HG03571 (cell line): ENCODE data around the gene LGALS12.
"Not testable (repeated sequence)": the region's sequence is repeated elsewhere in the genome, so short reads cannot be mapped to it uniquely, and the experiment has no call there.

Experiments used
- ATAC-seq: cut with Tn5 transposase; IDR thresholded peaks from one replicate; pipeline ENCODE4 v1.9.1; 2021; ENCODE audit not compliant: unreplicated experiment

The LGALS12 gene

DNA sequence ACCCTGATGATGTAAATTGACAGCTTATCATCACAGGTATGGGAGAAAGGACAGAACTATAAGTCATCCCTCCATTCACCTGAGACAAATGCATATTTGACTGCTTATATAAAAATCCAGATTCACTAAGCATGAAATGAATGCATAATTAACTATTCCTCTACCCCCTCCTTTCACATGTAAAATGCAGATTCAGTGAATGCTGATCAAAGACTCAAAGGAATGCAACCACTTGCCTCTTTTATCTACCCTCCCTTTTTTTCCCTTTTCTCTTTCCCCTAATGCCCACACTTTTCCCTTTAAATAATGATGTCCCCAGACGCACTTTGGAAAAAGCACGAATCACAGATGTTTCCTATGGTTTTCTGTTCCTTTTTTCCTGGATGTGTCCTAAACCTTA, 26.2 kb downstream of the LGALS12 start:
- ATAC-seq = no peak

DNA sequence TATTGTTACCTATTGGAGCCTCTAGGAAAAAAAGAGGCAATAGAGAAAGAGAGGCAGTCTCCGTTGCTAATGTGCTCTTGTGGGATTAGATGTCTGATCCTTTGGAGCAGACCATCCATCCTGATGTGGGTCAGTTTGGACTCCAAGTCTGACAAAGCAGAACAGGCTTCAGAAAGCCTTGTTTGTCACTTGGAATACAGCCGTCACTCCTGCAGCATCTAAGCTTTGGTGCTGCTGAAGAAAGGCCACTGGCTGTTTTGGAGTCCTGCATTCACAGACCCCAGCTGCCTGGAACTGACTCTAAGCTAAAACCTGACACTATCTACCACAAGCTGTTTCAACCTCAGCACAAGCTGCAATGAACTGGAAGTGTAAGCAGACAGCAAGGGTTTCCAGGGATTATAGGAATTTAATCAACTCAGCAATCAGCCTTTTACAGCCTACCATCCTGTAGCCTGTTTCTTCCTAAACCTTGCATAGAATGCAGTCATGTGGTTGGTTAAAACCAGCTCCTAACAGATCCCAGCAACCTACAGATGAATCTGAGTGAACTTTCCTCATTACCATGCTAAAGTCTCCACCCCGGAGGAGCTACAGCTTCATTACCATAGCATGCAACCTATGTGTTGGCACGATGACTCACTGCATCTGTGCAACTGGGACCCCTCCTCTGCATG, 27.1 kb downstream of the LGALS12 start:
- no peak for ATAC-seq

DNA sequence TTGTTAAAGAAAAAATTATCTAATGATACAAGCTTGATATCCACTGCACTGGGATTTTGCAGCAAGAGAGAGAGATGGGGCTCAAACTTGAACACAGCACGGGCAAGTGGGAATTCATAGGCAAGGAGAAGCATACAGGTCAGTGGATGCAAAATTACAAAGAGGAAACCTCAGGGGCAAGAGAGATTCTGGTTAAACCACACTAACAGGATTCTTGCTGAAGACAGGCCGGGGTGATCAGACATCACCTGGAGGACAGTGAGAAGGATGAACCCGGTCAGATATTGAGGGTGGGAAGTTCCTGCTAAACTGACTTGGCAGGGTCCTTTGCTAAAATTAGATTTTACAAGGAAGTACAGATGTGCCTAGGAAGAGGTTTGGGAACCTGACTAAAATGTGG, 28.2 kb downstream of the LGALS12 start:
- no peak for ATAC-seq

DNA sequence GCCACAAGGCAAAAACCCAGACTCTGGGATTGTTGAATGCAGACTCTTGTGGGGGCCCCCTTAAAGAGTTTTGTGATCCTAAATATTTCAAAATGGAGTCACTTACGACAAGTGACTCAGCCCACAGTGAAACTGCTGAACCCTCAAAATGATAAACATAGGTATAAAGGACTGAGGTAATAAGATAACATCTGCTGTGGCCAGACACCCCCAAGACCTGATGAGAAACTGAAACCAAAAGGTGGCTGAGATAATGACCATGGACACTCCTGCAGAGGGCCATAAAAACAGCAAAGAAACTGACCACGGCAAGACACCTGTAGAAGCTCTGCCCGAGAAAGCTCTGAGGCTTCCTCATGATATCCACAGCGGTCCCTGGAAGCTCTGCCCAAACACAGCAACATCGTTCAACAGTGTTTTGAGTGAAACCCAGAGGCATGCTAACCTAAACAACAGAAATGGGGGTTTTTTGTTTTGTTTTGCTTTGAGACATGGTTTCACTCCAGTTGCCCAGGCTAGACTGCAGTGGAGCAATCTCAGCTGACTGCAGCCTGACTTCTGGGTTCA, 29.1 kb downstream of the LGALS12 start:
- no peak for ATAC-seq

DNA sequence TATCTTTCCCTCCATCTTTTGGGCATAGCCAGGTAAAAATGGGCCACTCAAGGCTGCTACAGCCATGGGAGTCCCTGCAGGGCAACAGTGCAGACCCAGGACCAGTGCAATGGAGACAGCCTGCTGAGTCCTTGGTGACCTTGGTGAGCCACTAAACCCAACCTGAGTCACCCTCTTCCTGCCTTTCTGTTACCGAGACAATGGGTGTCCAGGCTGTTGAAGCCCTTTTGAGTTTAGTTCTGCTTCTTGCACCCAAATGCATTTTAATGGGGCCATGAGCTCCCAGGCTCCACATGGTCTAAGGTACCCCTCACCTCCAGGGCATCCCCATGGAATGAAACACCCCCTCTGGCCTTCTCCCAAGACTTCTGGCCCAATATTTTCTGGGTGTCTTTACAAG, 29.9 kb downstream of the LGALS12 start:
- no peak for ATAC-seq

DNA sequence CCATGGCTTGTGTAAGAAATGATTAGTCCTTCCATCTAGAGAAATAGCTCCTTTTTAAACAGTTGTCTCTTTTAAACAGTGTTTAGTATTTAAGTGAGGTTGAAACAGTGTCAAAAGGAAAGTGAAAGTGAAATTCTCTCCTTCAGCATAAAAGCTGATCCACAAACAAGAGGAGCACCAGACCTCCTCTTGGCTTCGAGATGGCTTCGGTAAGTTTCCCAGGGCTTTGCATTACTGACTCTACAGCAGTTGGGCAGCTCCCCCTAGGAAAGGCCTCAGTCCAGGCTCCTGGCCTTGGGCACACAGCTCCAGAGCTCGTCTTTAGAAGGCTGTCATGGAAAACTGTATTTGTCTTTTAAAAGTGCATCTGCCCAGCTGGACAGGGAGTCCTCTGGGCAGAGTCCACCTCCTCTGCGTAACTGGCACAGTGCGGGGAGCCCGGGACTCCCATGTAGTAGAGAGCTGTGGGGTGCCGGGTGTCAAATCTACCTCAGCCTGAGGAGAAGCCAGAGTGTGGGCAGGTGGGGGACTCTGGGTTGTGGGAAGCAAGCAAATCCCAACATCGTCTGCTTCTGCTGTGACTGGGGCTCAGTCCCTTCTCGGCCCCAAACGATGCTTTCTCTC, 30.9 kb downstream of the LGALS12 start, which contains the start of gene PLAAT4:
PLAAT4 (plus strand) TSS at position 140 of the 624 bp plus-strand sequence; CDS start at position 201, 61 bp downstream.
- ATAC-seq = no peak

DNA sequence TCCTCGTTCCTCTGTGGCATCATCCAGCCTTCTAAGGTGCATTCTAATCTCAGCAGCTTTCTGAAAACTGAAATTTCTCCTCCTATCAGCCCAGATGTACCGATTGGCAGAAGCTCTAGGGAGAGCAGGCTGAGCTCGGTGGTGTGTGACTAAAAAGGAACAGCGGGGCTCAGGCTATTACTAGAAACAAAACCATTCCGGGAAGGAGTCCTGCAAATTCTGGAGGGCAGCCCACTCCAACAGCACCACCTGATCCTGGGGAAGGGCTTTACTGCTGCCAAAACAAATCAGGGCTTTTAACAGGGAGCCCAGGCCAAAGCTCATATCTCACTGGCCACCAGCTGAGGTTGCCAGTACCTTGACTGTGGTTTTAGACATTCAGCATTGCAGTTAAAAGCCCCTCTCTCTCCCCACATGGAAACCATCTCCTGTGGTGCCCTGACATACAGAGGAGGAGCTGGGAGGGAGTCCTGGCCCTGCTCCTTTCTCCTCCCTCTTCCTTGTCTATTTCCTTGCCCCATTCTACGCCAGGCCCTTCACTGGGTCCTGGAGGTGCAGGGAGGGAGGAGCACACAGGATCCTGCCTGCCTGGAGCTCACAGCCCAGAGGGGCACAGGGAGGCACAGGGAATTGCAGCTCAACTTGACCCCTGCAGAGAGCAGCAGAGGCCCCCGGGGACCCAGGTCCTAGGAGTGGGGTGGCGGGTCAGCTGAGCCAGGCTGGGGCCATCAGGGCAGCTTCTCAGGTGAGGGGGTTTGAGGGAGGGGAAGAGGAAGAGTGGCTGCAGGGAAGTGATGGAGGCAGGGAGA, 31.6 kb downstream of the LGALS12 start:
- ATAC-seq = no peak

DNA sequence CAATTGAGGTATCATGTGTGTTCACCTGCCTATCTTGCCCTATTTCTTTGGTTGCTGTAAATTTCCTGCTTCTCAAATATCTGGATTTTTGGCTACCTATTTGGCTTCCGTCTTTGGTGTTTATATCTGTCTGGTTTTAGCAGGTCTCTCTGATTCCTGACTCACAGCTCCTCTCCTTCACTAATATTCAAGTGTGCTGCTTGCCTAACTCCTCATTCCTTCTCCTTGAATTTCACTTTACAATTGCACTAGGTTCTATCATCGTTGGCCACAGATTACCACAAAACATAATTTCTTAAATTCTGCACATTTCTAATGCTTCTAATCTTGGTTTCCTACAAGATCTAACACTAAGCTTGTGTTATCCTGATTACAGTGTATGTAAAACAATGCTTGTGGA, 36.6 kb downstream of the LGALS12 start:
- not testable (repeated sequence) for ATAC-seq

DNA sequence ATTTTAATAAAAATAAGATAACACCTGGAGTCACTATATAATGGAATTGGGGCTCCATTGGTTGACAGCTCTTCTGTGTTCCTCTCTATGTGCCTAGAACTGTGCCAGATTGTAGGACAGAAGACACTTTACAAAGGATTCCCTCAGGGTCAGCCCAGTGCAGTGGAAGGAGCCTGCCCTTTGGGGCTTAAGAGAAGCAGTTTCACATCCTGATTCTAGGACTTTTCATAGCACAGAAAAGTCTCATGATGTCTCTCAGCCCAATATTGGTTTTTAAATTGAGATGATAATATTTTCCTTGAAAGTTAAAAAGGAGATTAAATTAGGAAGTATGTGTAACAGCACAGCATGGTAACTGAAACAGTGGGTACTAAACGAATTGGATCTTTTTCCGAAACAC, 37.8 kb downstream of the LGALS12 start:
- ATAC-seq = no peak

DNA sequence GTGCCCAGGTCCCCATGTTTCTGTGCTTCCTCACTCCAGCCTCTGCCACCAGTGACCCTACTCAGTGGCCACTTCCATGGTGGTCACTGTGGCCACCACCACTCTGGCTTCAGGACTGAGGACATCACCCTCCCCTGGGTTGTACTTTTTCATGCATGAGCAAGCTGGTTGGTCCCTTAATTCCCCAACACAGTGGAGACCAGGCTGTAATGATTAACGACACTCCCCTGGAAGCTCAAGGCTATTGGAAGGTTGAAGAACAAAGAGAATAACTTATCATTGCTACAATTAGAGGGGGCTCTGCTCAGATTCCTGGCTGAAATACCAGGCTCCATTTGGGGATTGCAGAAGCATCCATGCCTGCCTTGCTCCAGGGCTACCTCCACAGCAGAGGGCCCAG, 41.2 kb downstream of the LGALS12 start:
- no peak for ATAC-seq

DNA sequence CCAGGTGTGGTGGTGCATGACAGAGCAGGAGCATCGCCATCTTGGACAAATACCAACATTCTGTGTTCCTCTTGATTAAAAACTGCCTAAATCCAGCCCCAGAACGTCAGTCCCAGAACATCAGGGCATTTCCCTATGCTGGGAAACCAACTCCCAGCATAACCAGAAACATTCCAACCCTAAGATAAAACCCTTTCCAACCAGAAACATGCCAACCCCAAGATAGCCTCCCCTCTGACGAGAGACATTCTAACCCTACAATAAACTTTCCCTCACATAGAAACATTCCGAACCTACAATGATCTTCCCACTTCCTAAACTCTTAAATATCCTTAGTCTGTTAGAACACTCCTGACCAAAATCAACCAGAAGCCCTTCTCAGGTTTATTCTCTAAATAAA, 42.3 kb downstream of the LGALS12 start:
- no peak for ATAC-seq

DNA sequence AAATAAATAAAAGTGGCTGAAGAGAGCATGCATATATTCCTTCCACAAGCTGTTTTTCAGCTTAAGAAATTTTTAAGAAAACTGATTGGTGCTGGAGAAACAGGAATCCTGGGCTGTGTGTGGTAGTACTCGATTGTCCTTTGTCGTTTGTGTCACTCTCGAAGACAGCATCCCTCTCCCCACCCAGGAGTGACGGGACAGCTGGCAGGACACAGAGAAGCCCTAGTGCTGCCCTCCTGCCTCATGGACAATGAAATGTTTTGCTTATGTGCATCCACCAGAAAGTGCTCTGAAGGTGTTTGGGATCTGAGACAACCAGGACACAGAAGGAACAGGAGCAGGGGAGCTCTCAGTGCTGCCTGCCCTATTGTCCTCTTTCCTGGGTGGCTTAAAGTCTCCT, 43.5 kb downstream of the LGALS12 start:
- ATAC-seq = no peak

DNA sequence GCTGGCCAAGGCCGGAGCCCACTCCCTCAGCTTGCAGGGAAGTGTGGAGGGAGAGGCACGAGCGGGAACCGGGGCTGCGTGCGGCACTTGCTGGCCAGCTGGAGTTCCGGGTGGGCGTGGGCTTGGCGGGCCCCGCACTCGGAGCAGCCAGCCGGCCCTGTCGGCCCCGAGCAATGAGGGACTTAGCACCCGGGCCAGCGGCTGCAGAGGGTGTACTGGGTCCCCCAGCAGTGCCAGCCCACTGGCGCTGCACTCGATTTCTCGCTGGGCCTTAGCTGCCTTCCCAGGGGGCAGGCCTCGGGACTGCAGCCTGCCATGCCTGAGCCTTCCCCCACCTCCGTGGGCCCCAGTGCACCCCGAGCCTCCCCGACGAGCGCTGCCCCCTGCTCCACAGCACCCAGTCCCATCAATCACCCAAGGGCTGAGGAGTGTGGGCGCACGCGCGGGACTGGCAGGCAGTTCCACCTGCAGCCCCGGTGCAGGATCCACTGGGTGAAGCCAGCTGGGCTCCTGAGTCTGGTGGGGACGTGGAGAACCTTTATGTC, 44.3 kb downstream of the LGALS12 start:
- ATAC-seq = not testable (repeated sequence)

DNA sequence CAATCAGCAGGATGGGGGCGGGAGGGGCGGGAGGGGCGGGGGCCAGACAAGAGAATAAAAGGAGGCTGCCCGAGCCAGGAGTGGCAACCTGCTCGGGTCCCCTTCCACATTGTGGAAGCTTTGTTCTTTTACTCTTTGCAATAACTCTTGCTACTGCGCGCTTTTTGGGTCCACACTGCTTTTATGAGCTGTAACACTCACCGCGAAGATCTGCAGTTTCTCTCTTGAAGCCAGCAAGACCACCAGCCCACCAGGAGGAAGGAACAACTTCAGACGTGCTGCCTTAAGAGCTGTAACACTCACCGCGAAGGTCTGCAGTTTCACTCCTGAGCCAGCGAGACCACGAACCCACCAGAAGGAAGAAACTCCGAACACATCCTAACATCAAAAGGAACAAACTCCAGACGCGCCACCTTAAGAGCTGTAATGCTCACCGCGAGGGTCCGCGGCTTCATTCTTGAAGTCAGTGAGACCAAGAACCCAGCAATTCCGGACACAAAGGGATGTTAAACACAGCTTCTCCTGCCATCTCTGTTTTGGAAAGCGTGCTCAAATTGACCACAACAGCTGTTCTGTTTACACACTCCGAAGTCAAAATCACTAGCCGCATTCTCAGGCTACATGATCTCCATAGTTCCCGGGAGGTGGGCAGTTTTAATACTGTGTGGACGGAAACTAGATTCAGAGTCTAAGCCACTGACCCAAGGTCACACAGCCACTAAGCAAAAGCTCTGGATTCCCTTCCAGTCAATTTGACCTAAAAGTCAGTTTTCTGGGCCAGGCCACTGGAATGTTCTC, 45.4 kb downstream of the LGALS12 start:
- no peak for ATAC-seq

DNA sequence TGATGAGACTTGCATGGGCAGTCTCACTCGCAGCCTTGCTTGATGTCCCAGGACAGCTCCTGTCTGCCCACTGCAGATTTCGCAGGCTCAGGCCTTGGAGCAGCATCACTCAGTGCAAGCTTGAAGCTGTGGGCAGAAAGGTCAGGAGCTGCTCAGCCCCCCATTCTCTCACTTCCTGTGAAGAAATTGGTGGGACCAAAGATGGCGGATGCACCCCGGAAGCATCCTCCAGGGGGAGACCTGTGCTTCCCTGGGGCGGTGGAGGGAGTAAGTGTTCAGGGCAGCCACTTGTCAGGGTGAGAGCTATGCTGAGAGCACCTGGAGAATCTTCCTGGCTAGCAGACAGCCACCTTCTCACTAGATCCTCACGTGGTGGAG, 46.0 kb downstream of the LGALS12 start:
- ATAC-seq = no peak

DNA sequence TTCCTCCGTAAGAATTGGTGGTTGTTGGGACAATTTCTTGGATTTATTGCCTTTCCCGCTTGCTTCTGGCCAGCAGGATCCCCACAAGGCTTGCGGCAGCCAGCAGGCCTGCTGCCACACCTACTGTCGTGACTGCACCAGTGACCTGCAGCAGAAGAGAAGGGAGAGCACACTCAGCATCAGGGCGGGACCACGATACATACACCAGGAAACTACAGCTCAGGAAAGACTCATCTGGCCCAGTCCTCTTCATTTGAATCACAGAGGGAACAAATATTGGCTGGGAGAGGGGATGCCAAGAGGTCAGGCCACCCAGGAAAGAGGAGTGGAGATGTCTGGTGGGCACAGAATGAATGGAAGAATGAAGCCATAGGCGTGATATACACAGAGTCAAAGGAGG, 47.0 kb downstream of the LGALS12 start:
- ATAC-seq = no peak

DNA sequence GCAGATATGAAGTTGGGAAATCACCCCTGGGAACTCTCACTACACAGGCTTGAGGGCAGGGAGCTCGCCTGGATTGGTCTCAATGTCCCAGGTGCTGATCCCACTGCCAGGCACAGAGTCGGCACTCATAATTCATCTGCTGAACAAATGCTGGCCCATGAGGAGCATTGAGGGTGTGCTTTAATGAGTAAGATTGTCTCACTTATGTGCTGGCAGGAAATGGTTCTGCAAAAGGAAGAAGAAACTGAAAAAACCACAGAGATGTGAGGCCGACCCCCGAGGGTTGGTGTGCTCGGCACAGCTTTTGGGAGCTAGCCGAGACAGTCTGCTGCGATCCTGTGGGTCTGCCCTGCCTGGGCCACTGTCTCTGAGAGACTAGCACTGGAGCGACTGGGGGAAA, 47.9 kb downstream of the LGALS12 start:
- ATAC-seq = peak; percentile 61

DNA sequence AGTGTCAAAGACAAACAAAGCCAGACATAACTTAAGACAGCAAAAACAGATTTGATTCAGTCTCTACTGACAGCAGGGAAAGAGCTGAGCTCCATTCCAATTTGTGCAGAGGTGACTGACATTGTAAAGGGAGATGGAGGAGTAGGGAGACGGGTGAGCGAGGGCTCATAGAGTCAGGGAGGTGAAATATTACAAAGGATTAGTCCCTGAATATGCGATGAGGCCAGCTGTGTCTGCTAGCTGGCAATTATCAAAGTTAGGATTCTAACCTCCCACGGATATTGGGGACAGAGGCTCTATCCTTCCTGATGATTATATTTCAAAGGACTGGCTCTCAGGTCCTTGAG, 49.0 kb downstream of the LGALS12 start:
- ATAC-seq = no peak

DNA sequence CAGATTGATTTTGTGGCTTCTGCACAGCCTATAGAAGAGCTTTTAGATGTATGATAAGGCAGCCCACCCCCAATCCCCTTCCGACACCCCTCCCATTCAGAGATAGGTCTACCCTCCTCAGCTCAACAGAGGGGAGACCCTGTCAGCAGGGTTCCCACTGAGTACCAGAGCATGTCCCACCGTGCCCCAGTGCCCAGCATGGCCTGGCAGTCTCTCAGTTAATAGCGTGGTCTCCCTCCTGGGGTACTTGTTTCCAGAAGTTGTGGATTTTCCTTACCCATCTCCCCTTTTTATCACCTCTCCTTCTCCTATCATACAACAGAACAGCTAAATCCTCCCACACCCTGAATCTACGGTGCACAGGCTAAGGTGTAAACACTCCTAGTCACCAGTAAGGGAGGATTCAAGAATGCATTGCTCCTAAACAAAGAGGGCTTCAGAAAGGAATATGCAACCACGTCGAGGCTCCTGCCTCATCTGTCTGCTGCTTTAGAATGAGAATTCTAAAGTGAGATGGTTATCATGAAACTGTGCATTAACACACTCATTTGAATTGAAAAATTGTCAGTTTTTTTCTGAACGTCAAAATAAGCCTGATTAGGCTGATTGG, 50.6 kb downstream of the LGALS12 start:
- ATAC-seq = no peak

DNA sequence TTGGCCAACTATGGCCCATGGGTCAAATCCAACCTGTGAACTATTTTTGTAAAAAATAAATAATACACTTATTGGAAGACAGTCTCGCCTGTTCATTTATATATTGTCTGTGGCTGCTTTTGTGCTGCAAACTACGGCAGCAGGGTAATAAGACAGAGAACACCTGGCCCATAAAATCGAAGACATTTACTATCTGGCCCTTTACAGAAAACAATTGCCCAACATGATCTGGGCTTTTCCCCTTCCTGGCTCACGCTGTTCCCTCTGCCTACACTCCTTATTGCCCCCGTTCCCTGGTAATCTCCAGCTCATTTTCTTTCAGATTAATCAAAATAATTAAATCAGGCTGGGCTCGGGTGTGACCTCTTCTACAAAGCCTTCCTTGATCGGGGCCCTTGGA, 51.7 kb downstream of the LGALS12 start:
- no peak for ATAC-seq
